ENCODE data around the gene YEATS4. TPM values are rescaled to one million over a fixed set of nuclear protein-coding genes. Genes with fewer than 3 reads are reported as not detected.

YEATS4 gene
- total and polyA plus RNA-seq, 4 donors = 9.9 to 23.8 (median 15.5) TPM

DNA sequence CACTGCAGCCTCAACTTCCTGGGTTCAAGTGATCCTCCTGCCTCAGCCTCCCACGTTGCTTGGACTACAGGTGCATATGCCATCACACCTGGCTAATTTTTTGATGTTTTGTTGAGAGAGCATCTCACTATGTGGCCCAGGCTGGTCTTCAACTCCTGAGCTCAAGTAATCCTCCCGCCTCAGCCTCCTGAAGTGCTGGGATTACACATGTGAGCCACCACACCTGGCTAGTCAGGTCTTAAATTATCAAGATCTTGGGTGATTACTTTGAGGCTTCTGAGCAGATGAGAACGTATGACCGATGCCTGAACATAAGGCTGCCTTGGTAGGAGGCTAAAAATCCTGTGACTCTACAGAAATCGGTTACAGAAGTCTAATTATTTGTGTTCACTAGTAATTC, 57.7 kb downstream of the YEATS4 start:
- peaks cover 2 to 21% (median 18%) of the 10 kb centered on the region in 4 donors for H3K4me1 ChIP-seq (ENCODE audit: control insufficient read depth in 4 of 4, insufficient read depth in 4 of 4, low read length in 3 of 4)
- no peaks in the 10 kb centered on the region for H3K36me3 ChIP-seq (ENCODE audit: control insufficient read depth in 4 of 4, insufficient read depth in 3 of 4, low read depth in 1 of 4, low read length in 3 of 4)
- 66% methylated on average over 5 of the region's 5 CpGs for WGBS
- no peaks in the 10 kb centered on the region for H3K27me3 ChIP-seq (ENCODE audit: control insufficient read depth in 4 of 4, insufficient read depth in 4 of 4, low read length in 3 of 4)
- H3K9me3 ChIP-seq (ENCODE audit: control insufficient read depth in 4 of 4, low read length in 3 of 4) = no peaks in the 10 kb centered on the region
- peak overlapping the region in 1 of 2 donors; percentile 29 for H3K27ac ChIP-seq (ENCODE audit: low read depth in 1 of 2, low read length in 2 of 2)
- TF ChIP-seq, protein P1, sequence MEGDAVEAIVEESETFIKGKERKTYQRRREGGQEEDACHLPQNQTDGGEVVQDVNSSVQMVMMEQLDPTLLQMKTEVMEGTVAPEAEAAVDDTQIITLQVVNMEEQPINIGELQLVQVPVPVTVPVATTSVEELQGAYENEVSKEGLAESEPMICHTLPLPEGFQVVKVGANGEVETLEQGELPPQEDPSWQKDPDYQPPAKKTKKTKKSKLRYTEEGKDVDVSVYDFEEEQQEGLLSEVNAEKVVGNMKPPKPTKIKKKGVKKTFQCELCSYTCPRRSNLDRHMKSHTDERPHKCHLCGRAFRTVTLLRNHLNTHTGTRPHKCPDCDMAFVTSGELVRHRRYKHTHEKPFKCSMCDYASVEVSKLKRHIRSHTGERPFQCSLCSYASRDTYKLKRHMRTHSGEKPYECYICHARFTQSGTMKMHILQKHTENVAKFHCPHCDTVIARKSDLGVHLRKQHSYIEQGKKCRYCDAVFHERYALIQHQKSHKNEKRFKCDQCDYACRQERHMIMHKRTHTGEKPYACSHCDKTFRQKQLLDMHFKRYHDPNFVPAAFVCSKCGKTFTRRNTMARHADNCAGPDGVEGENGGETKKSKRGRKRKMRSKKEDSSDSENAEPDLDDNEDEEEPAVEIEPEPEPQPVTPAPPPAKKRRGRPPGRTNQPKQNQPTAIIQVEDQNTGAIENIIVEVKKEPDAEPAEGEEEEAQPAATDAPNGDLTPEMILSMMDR (IDR thresholded peaks at IDR 0.05; ENCODE audit: low read depth, low read length, missing input control) = no peak
- no peak for TF ChIP-seq TAF1 (conservative IDR thresholded peaks at IDR 0.05)
- TF ChIP-seq, protein P2, sequence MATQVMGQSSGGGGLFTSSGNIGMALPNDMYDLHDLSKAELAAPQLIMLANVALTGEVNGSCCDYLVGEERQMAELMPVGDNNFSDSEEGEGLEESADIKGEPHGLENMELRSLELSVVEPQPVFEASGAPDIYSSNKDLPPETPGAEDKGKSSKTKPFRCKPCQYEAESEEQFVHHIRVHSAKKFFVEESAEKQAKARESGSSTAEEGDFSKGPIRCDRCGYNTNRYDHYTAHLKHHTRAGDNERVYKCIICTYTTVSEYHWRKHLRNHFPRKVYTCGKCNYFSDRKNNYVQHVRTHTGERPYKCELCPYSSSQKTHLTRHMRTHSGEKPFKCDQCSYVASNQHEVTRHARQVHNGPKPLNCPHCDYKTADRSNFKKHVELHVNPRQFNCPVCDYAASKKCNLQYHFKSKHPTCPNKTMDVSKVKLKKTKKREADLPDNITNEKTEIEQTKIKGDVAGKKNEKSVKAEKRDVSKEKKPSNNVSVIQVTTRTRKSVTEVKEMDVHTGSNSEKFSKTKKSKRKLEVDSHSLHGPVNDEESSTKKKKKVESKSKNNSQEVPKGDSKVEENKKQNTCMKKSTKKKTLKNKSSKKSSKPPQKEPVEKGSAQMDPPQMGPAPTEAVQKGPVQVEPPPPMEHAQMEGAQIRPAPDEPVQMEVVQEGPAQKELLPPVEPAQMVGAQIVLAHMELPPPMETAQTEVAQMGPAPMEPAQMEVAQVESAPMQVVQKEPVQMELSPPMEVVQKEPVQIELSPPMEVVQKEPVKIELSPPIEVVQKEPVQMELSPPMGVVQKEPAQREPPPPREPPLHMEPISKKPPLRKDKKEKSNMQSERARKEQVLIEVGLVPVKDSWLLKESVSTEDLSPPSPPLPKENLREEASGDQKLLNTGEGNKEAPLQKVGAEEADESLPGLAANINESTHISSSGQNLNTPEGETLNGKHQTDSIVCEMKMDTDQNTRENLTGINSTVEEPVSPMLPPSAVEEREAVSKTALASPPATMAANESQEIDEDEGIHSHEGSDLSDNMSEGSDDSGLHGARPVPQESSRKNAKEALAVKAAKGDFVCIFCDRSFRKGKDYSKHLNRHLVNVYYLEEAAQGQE (IDR thresholded peaks at IDR 0.05) = no peak
- no peak for TF ChIP-seq FOXA1 (IDR thresholded peaks at IDR 0.05)
- TF ChIP-seq JUND (IDR thresholded peaks at IDR 0.05) = no peak
- TF ChIP-seq, protein P3, sequence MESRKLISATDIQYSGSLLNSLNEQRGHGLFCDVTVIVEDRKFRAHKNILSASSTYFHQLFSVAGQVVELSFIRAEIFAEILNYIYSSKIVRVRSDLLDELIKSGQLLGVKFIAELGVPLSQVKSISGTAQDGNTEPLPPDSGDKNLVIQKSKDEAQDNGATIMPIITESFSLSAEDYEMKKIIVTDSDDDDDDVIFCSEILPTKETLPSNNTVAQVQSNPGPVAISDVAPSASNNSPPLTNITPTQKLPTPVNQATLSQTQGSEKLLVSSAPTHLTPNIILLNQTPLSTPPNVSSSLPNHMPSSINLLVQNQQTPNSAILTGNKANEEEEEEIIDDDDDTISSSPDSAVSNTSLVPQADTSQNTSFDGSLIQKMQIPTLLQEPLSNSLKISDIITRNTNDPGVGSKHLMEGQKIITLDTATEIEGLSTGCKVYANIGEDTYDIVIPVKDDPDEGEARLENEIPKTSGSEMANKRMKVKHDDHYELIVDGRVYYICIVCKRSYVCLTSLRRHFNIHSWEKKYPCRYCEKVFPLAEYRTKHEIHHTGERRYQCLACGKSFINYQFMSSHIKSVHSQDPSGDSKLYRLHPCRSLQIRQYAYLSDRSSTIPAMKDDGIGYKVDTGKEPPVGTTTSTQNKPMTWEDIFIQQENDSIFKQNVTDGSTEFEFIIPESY (IDR thresholded peaks at IDR 0.05) = no peak
- TF ChIP-seq, protein P4, sequence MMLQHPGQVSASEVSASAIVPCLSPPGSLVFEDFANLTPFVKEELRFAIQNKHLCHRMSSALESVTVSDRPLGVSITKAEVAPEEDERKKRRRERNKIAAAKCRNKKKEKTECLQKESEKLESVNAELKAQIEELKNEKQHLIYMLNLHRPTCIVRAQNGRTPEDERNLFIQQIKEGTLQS (IDR thresholded peaks at IDR 0.05) = no peak
- no peak for TF ChIP-seq FOXA2 (IDR thresholded peaks at IDR 0.05)
- no peak for TF ChIP-seq HNF4G (IDR thresholded peaks at IDR 0.05)
- no peak for TF ChIP-seq YY1 (IDR thresholded peaks at IDR 0.05)
- no peak for TF ChIP-seq SP1 (IDR thresholded peaks at IDR 0.05)
- no peak for TF ChIP-seq EGR1 (IDR thresholded peaks at IDR 0.05; ENCODE audit: low read depth in 2 of 2)
- no peak for TF ChIP-seq HNF4A (conservative IDR thresholded peaks at IDR 0.05)
- TF ChIP-seq RXRA (IDR thresholded peaks at IDR 0.05) = no peak
- H3K4me3 ChIP-seq (ENCODE audit: low read depth in 1 of 3, low read length in 3 of 3) = no peak overlapping the region
- peak overlapping the region in 1 of 2 donors; percentile 24 for H3K9ac ChIP-seq (ENCODE audit: low read depth in 1 of 2, low read length in 2 of 2)
- DNase-seq (ENCODE audit: low spot score) = no peak

DNA sequence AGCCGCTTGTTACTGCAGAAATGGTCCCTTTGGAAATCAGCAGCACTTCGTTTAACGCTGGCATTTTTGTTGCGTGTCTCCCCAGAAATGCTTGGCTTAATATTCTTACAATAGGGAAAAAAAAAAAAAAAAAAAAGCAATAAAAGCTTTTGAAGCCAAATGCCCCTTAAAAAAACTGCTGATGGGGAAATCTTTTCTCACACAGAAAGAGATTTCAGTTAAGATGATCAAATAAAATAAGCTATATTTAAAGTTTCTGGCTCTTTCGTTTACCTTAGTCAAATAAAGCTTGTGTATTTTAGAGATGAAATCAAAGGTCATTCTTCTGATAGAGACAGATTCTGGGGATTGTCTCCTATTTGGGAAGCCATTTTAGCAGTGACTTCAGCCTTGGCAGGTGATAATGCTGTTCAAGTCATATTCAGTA, 58.2 kb downstream of the YEATS4 start:
- Histone ChIP-seq H3K9ac (ENCODE audit: low read depth in 1 of 2, low read length in 2 of 2) (no peak overlapping the region), H3K27me3 (ENCODE audit: control insufficient read depth in 4 of 4, insufficient read depth in 4 of 4, low read length in 3 of 4) (no peaks in the 10 kb centered on the region), H3K27ac (ENCODE audit: low read depth in 1 of 2, low read length in 2 of 2) (peak overlapping the region in 1 of 2 donors; percentile 29), H3K4me3 (ENCODE audit: low read depth in 1 of 3, low read length in 3 of 3) (no peak overlapping the region), H3K4me1 (ENCODE audit: control insufficient read depth in 4 of 4, insufficient read depth in 4 of 4, low read length in 3 of 4) (peaks cover 2 to 21% (median 18%) of the 10 kb centered on the region in 4 donors), H3K9me3 (ENCODE audit: control insufficient read depth in 4 of 4, low read length in 3 of 4) (no peaks in the 10 kb centered on the region), H3K36me3 (ENCODE audit: control insufficient read depth in 4 of 4, insufficient read depth in 3 of 4, low read depth in 1 of 4, low read length in 3 of 4) (no peaks in the 10 kb centered on the region)
- WGBS = 32% methylated on average over 5 of the region's 5 CpGs
- no peak for DNase-seq (ENCODE audit: low spot score)
- TF ChIP-seq FOXA2 (IDR thresholded peaks at IDR 0.05) (peak; percentile 79), EGR1 (IDR thresholded peaks at IDR 0.05; ENCODE audit: low read depth in 2 of 2) (no peak), RAD21 (IDR thresholded peaks at IDR 0.05) (peak; percentile 24 to 27), FOXA1 (IDR thresholded peaks at IDR 0.05) (peak; percentile 71), RXRA (IDR thresholded peaks at IDR 0.05) (peak in 1 of 2 donors; percentile 55), HNF4G (IDR thresholded peaks at IDR 0.05) (peak; percentile 40), SP1 (IDR thresholded peaks at IDR 0.05) (peak; percentile 75), JUND (IDR thresholded peaks at IDR 0.05) (peak in 1 of 2 donors; percentile 58)
- TF ChIP-seq, protein P2 (IDR thresholded peaks at IDR 0.05) = peak; percentile 61
- TF ChIP-seq, protein P5, sequence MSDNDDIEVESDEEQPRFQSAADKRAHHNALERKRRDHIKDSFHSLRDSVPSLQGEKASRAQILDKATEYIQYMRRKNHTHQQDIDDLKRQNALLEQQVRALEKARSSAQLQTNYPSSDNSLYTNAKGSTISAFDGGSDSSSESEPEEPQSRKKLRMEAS (IDR thresholded peaks at IDR 0.05) = no peak
- TF ChIP-seq, protein P1 (IDR thresholded peaks at IDR 0.05; ENCODE audit: low read depth, low read length, missing input control) = no peak

Data from liver (tissue), 9 donors.